ENCODE data around the gene TXNDC16.

TXNDC16 gene

DNA sequence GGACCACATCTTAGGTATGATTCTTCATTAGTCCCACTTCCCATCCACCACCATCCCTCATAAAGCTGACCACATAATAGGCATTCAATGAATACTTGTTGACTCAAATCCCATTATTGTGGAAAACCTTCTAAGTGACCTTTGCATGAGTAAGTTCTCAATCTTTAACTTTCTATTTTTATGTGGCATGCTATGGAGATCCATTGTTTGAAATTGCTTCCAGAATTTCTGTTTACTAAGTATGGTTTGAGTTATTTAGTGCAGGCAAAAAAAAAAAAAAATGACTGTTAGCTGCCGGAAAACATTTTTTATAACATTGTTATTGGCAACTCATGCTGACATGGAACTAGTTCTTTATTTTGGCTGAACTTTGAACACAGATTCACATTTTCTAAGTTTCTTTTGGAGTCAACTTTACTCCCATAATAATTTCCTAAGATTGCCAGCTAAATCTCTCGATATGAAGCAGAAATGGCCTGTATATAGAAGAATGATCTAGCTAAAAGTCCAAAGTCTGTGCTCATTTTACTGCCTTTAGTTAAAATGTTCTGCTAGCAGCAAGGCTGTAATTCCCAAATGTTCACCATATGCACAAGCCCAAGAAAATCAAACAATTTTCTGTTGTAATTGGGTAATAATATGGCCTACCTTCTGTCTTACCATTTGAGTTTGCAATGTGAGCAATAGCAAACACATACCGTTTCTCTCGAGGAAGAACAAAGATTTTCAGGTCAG lies 160.3 kb downstream of the TXNDC16 start:
- DNase-seq (ENCODE audit: low read depth) = peak; percentile 36

Data from iris pigment epithelial cell (primary cell).